Adrenal gland (tissue), 12 donors: ENCODE data around the gene TGFBR2. TPM values are rescaled to one million over a fixed set of nuclear protein-coding genes. Genes with fewer than 3 reads are reported as not detected.
"Not testable (repeated sequence)": the region's sequence is repeated elsewhere in the genome, so short reads cannot be mapped to it uniquely, and the experiment has no call there.

Experiments used
- DNase-seq, 7 donors: peaks; one replicate each; pipeline ENCODE4 v3.0.0-alpha.2; 2019 to 2020
- H3K27ac ChIP-seq, 5 donors: fragments of 200-600 bp; sonication (generic) in 4 of 5; 1 replicate in 3 of 5; 2 replicates in 2 of 5; pipeline versions ENCODE4 v1.5.1 to v1.8.0; 2016 to 2020; ENCODE audit warnings: mild to moderate bottlenecking in 1 of 5
- H3K27me3 ChIP-seq: fragments of 200-600 bp; 2 replicates; pipeline ENCODE4 v1.8.0; 2021
- H3K36me3 ChIP-seq, 2 donors: fragments of 200-600 bp; replicated peaks in 1 of 2; 1 replicate in 1 of 2; 2 replicates in 1 of 2; pipeline versions ENCODE4 v1.5.1 to v1.8.0; 2018 to 2022
- H3K4me1 ChIP-seq, 2 donors: fragments of 200-600 bp; replicated peaks in 1 of 2; 1 replicate in 1 of 2; 2 replicates in 1 of 2; pipeline versions ENCODE4 v1.5.1 to v1.8.0; 2018 to 2021
- H3K4me3 ChIP-seq, 4 donors: fragments of 200-600 bp; sonication (generic) in 3 of 4; one replicate each; pipeline ENCODE4 v1.5.1; 2016 to 2018
- H3K9me3 ChIP-seq, 3 donors: fragments of 200-600 bp; sonication (generic) in 1 of 3; replicated peaks in 1 of 3; 1 replicate in 2 of 3; 2 replicates in 1 of 3; pipeline versions ENCODE4 v1.5.1 to v1.8.0; 2016 to 2021
- POLR2A ChIP-seq, 2 donors: fragments of 450-650 bp; IDR thresholded peaks; one replicate each; pipeline ENCODE4 v1.6.1; 2017; ENCODE audit warnings: antibody characterized with exemption in 2 of 2, mild to moderate bottlenecking in 2 of 2, moderate library complexity in 1 of 2
- WGBS, 4 donors: extraction: QIAGEN DNeasy Blood & Tissue Kit in 2 of 4; methylation state at CpG; one replicate each; pipeline versions ENCODE4 v1.1.5 to v1.1.7; 2013 to 2017; 5-methylcytosine and 5-hydroxymethylcytosine counted together
- intact Hi-C, 2 donors: fragments of 100-400 bp; cut with DNase I; formaldehyde crosslinking; loops; one replicate each; pipeline versions ENCODE4 v1.14.1 to v1.15.0; 2022 to 2023
- polyA plus RNA-seq, 3 donors: library from polyadenylated mRNA; stranded (reverse); fragments of 200-250 nt in 2 of 3; fragments of 350-450 nt in 1 of 3; fragmentation: Illumina TruSeq in 1 of 3; extraction: RNeasy Lipid Tissue Mini Kit (QIAGEN cat#74804) in 1 of 3; gene quantifications; one replicate each; pipeline ENCODE4 v1.2.3, GENCODE V29; 2013 to 2014
- total RNA-seq, 9 donors: library from RNA; depleted of rRNA in 4 of 9; stranded (reverse); fragments of >200 nt in 4 of 9; fragments of 120-200 nt in 1 of 9; fragmentation: NEBNext Ultra II Directional in 1 of 9; extraction: Animal tissue kit (Norgen Biotek cat#: 25700) in 1 of 9; gene quantifications; one replicate each; pipeline versions ENCODE4 v1.1.0 to v1.2.4, GENCODE V29; 2013 to 2023
- TF ChIP-seq, protein P1 (sequence below), 6 experiments: fragments of 450-650 bp in 4 of 6; fragments of 200-600 bp in 2 of 6; sonication (generic) in 1 of 6; IDR thresholded peaks; 1 replicate in 5 of 6; 2 replicates in 1 of 6; pipeline versions ENCODE4 v1.5.1 to v1.8.0; 2016 to 2021; ENCODE audit warnings: antibody characterized with exemption in 6 of 6, mild to moderate bottlenecking in 2 of 6, moderate library complexity in 1 of 6
- donor health status: healthy with polysubstance abuse.
- donor health status: Bipolar disorder and iron deficiency.
- donor health status: DM: yes; HTN: yes; CAD: no.
- donor health status: DM: no; HTN: no; CAD: no.
- donor health status: DM: no; HTN: no; CAD: no.
- donor health status: DM: yes; HTN: yes; CAD: no.

The TGFBR2 gene
- total and polyA plus RNA-seq, 12 donors: 19.1 to 296 (median 153) TPM

DNA sequence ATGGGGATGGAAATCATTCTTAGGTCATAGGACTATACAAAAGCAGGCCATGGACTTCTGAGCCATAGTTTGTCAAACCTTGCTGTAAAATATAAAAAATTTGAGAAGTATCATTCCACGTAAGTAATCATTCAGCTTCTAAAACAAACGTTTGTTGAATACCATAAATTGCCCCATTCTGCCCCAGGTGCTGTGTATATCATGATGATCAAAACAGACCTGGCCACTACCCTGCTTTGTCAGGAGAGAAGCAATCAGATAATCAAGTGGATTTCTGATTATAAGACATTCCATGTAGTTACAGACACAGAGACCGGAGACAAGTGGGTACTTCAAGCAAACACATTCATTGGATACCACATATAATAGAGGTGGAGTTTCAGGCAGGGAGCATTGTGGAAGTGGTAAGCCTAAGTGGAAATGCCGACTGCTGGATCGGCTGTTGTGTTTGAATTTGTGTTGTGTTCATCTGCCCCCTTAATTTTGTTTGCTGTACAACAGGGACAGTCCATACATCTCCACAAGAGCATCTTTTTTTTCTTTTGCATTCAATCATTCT is 61.7 kb downstream of the TGFBR2 start:
- 76 to 90% (median 80%) methylated on average over 5 of the region's 5 CpGs for WGBS, 4 donors

DNA sequence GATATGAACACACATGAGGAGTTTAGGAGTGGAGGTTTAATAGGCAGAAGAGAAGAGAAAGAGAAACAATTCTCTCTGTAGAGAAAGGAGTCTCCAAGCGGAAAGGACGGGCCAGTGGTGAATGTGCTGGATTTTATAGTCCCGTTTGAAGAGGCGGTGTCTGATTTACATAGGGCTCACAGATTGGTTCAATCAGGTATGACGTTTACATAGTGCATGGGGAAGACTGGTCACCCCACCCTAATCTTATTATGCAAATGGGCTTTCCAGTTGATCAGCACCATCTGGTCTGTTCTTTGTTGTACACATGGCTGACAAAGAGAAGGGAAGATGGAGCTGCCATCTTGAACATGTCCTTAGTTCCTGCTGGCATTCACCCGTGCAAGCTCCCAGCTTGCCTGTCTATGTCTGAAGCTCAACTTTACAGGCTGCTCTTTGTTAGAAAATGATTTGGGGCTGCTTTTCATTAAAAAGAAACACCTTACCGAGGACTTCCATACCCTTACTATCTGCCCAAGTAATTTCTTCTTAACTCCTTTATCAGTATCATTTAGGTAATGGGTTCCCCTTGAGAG is 63.0 kb downstream of the TGFBR2 start:
- Histone ChIP-seq H3K4me1 (peaks cover 19 to 55% of the 10 kb centered on the region in 2 donors), H3K36me3 (peaks cover 0 to 28% of the 10 kb centered on the region in 2 donors)
- H3K27me3 ChIP-seq, DNase-seq, H3K9me3 ChIP-seq, intact Hi-C loops, H3K4me3 ChIP-seq, H3K27ac ChIP-seq: not testable (repeated sequence)
- WGBS, 4 donors: 93 to 96% (median 95%) methylated on average over 7 of the region's 7 CpGs

More for the DNA sequence above, 61.7 kb downstream of the TGFBR2 start:
- Histone ChIP-seq H3K36me3 (peaks cover 0 to 22% of the 10 kb centered on the region in 2 donors), H3K4me3 (no peak overlapping the region), H3K27me3 (no peaks in the 10 kb centered on the region), H3K4me1 (peaks cover 8 to 57% of the 10 kb centered on the region in 2 donors), H3K9me3 (no peaks in the 10 kb centered on the region), H3K27ac (peak overlapping the region in 1 of 5 donors; percentile 27)
- no peak for DNase-seq
- TF ChIP-seq, protein P1, sequence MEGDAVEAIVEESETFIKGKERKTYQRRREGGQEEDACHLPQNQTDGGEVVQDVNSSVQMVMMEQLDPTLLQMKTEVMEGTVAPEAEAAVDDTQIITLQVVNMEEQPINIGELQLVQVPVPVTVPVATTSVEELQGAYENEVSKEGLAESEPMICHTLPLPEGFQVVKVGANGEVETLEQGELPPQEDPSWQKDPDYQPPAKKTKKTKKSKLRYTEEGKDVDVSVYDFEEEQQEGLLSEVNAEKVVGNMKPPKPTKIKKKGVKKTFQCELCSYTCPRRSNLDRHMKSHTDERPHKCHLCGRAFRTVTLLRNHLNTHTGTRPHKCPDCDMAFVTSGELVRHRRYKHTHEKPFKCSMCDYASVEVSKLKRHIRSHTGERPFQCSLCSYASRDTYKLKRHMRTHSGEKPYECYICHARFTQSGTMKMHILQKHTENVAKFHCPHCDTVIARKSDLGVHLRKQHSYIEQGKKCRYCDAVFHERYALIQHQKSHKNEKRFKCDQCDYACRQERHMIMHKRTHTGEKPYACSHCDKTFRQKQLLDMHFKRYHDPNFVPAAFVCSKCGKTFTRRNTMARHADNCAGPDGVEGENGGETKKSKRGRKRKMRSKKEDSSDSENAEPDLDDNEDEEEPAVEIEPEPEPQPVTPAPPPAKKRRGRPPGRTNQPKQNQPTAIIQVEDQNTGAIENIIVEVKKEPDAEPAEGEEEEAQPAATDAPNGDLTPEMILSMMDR (IDR thresholded peaks at IDR 0.05): no peak
- TF ChIP-seq POLR2A (IDR thresholded peaks at IDR 0.05): no peak
- intact Hi-C loops: no loop called here

DNA sequence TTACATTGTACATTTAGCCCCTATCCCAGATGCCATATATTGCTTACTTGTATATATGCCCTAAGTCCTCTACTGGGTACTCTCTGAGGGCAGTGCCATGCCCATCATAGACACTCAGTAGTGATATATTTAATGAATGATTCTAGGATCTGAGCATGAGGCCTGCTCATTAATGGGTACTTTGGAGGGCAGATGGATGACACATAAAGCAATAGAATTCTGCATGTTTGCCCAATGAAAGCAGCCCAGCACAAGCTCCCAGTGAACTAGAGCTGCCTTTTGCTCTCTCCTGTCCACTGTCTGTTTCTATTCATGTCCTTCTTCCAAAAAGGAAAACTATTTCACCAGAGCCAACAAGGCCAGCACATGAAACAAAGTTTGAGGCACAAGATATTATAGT is 63.9 kb downstream of the TGFBR2 start:
- no peak for DNase-seq
- Histone ChIP-seq H3K36me3 (peaks cover 0 to 33% of the 10 kb centered on the region in 2 donors), H3K9me3 (no peaks in the 10 kb centered on the region), H3K4me3 (no peak overlapping the region), H3K27ac (no peak overlapping the region), H3K27me3 (no peaks in the 10 kb centered on the region), H3K4me1 (peaks cover 15 to 49% of the 10 kb centered on the region in 2 donors)
- intact Hi-C loops: no loop called here
- TF ChIP-seq, protein P1 (IDR thresholded peaks at IDR 0.05): no peak
- TF ChIP-seq POLR2A (IDR thresholded peaks at IDR 0.05): no peak

DNA sequence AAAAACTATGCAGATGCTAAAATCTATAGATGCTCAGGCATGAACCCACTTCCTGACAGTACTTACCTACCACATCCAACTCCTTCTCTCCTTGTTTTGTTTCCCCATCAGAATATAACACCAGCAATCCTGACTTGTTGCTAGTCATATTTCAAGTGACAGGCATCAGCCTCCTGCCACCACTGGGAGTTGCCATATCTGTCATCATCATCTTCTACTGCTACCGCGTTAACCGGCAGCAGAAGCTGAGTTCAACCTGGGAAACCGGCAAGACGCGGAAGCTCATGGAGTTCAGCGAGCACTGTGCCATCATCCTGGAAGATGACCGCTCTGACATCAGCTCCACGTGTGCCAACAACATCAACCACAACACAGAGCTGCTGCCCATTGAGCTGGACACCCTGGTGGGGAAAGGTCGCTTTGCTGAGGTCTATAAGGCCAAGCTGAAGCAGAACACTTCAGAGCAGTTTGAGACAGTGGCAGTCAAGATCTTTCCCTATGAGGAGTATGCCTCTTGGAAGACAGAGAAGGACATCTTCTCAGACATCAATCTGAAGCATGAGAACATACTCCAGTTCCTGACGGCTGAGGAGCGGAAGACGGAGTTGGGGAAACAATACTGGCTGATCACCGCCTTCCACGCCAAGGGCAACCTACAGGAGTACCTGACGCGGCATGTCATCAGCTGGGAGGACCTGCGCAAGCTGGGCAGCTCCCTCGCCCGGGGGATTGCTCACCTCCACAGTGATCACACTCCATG is 65.3 kb downstream of the TGFBR2 start:
- Histone ChIP-seq H3K27ac (peak overlapping the region in 1 of 5 donors; percentile 55), H3K27me3 (no peaks in the 10 kb centered on the region), H3K4me1 (peaks cover 15 to 52% of the 10 kb centered on the region in 2 donors), H3K36me3 (peaks cover 0 to 45% of the 10 kb centered on the region in 2 donors), H3K9me3 (no peaks in the 10 kb centered on the region), H3K4me3 (no peak overlapping the region)
- 96 to 99% (median 97%) methylated on average over 10 to 20 of the region's 20 CpGs for WGBS, 4 donors
- intact Hi-C loops: no loop called here
- TF ChIP-seq POLR2A (IDR thresholded peaks at IDR 0.05): no peak
- TF ChIP-seq, protein P1 (IDR thresholded peaks at IDR 0.05): no peak
- DNase-seq: no peak
